Gastroesophageal sphincter (tissue), 4 donors: ENCODE data around the gene ZNF302. TPM values are rescaled to one million over a fixed set of nuclear protein-coding genes. Genes with fewer than 3 reads are reported as not detected.
"Not testable (repeated sequence)": the region's sequence is repeated elsewhere in the genome, so short reads cannot be mapped to it uniquely, and the experiment has no call there.

ENCODE experiments used
- ATAC-seq: fragments of 150-250 bp; one replicate; pipeline ENCODE4 v1.9.1; 2016; ENCODE audit warnings: mild to moderate bottlenecking, moderate library complexity
- H3K27ac ChIP-seq, 4 donors: fragments of 200-600 bp; sonication (generic) in 3 of 4; 1 replicate in 3 of 4; 2 replicates in 1 of 4; pipeline ENCODE4 v1.5.1; 2016 to 2019
- H3K27me3 ChIP-seq: fragments of 200-600 bp; sonication (generic); one replicate; pipeline ENCODE4 v1.5.1; 2019
- H3K36me3 ChIP-seq, 2 donors: fragments of 200-600 bp; sonication (generic); one replicate each; pipeline ENCODE4 v1.5.1; 2019; ENCODE audit warnings: control low read depth in 1 of 2
- H3K4me1 ChIP-seq, 3 donors: fragments of 200-600 bp; sonication (generic); 1 replicate in 2 of 3; 2 replicates in 1 of 3; pipeline ENCODE4 v1.5.1; 2016 to 2019; ENCODE audit warnings: control low read depth in 2 of 3
- H3K4me3 ChIP-seq, 2 donors: fragments of 200-600 bp; sonication (generic); one replicate each; pipeline ENCODE4 v1.5.1; 2019; ENCODE audit warnings: mild to moderate bottlenecking in 1 of 2, moderate library complexity in 1 of 2
- H3K9me3 ChIP-seq, 3 donors: fragments of 200-600 bp; sonication (generic); one replicate each; pipeline ENCODE4 v1.5.1; 2017 to 2019; ENCODE audit warnings: control low read depth in 2 of 3
- CTCF ChIP-seq, 4 experiments: fragments of 200-600 bp in 2 of 4; fragments of 450-650 bp in 2 of 4; sonication (generic) in 1 of 4; IDR thresholded peaks; one replicate each; pipeline ENCODE4 v1.5.1; 2017 to 2019; ENCODE audit warnings: antibody characterized with exemption in 4 of 4, mild to moderate bottlenecking in 2 of 4, moderate library complexity in 2 of 4
- EP300 ChIP-seq: sonication (generic); formaldehyde crosslinking; IDR thresholded peaks from one replicate; pipeline ENCODE4 v1.6.1; 2017; ENCODE audit warnings: antibody characterized with exemption, mild to moderate bottlenecking
- POLR2A ChIP-seq, 2 donors: fragments of 450-650 bp; IDR thresholded peaks; one replicate each; pipeline ENCODE4 v1.6.1; 2017; ENCODE audit warnings: antibody characterized with exemption in 2 of 2, mild to moderate bottlenecking in 2 of 2, moderate library complexity in 1 of 2
- POLR2AphosphoS5 ChIP-seq: sonication (generic); formaldehyde crosslinking; IDR thresholded peaks from one replicate; pipeline ENCODE4 v1.6.1; 2017; ENCODE audit warnings: antibody characterized with exemption
- WGBS, 2 donors: methylation state at CpG; one replicate each; pipeline ENCODE4 v1.1.5; 2018; ENCODE audit warnings: low coverage in 1 of 2; 5-methylcytosine and 5-hydroxymethylcytosine counted together
- total RNA-seq, 4 donors: library from RNA; depleted of rRNA; stranded (reverse); fragments of >200 nt; gene quantifications; one replicate each; pipeline ENCODE4 v1.1.0, GENCODE V29; 2016

The ZNF302 gene
- total RNA-seq, 4 donors from 2014 or later: 18.6 to 44.8 (median 28.8) TPM

GRCh38 chr19:34655651-34656050, 21.8 kb upstream of the ZNF302 start:
- 67 to 68% methylated on average over 1 to 2 of the region's 2 CpGs for WGBS, 2 donors
- Histone ChIP-seq H3K27ac (no peak overlapping the region), H3K9me3 (peaks cover 0 to 10% (median 0%) of the 10 kb centered on the region in 3 donors), H3K4me3 (no peak overlapping the region), H3K4me1 (no peaks in the 10 kb centered on the region), H3K36me3 (no peaks in the 10 kb centered on the region), H3K27me3 (no peaks in the 10 kb centered on the region)
- TF ChIP-seq CTCF (IDR thresholded peaks at IDR 0.05) (no peak), POLR2AphosphoS5 (no peak), EP300 (no peak), POLR2A (IDR thresholded peaks at IDR 0.05) (no peak)
- no peak for ATAC-seq

DNA sequence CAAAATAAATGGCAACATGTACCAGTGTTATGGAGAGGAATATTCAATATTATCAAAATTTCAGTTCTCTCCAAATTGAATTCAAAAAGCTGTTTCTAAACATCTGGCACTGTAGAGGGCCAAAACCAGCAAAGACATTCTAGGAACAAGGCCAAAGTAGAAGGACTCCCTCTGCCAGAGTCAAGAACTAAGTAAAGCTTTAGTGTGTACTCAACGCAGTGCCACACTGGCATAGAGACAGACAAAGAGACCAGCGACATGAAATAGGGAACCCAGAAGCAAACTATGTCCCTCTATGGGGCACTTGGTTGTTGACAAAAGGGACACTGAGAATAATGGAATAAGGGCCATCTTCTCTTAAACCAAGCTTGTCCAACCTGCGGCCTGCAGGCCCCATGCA, 16.1 kb upstream of the ZNF302 start:
- Histone ChIP-seq H3K36me3 (no peaks in the 10 kb centered on the region), H3K27me3 (no peaks in the 10 kb centered on the region), H3K27ac (no peak overlapping the region), H3K4me1 (no peaks in the 10 kb centered on the region), H3K9me3 (no peaks in the 10 kb centered on the region), H3K4me3 (no peak overlapping the region)
- TF ChIP-seq POLR2AphosphoS5 (no peak), POLR2A (IDR thresholded peaks at IDR 0.05) (no peak), EP300 (no peak), CTCF (IDR thresholded peaks at IDR 0.05) (no peak)
- 76 to 77% methylated on average over 2 to 3 of the region's 3 CpGs for WGBS, 2 donors
- no peak for ATAC-seq

- Histone ChIP-seq H3K27me3 (no peaks in the 10 kb centered on the region), H3K4me1 (peaks cover 0 to 5% (median 0%) of the 10 kb centered on the region in 3 donors), H3K36me3 (no peaks in the 10 kb centered on the region), H3K4me3 (no peak overlapping the region), H3K9me3 (no peaks in the 10 kb centered on the region), H3K27ac (no peak overlapping the region)
- TF ChIP-seq POLR2AphosphoS5: no peak
- TF ChIP-seq CTCF (IDR thresholded peaks at IDR 0.05): no peak
- TF ChIP-seq POLR2A (IDR thresholded peaks at IDR 0.05): no peak
- no peak for TF ChIP-seq EP300
- WGBS, 2 donors: 20 to 37% methylated on average over 5 of the region's 5 CpGs
- no peak for ATAC-seq
These were observed 14.6 kb upstream of the ZNF302 start for GRCh38 chr19:34662919-34663318.

GRCh38 chr19:34664168-34664567, 13.3 kb upstream of the ZNF302 start:
- Histone ChIP-seq H3K27me3 (no peaks in the 10 kb centered on the region), H3K4me3 (no peak overlapping the region), H3K9me3 (no peaks in the 10 kb centered on the region), H3K27ac (no peak overlapping the region), H3K36me3 (no peaks in the 10 kb centered on the region), H3K4me1 (peaks cover 0 to 5% (median 0%) of the 10 kb centered on the region in 3 donors)
- WGBS, 2 donors: no CpG with 5 or more reads among the region's 3 CpGs
- no peak for TF ChIP-seq POLR2A (IDR thresholded peaks at IDR 0.05)
- TF ChIP-seq EP300: no peak
- no peak for TF ChIP-seq POLR2AphosphoS5
- no peak for TF ChIP-seq CTCF (IDR thresholded peaks at IDR 0.05)
- no peak for ATAC-seq

DNA sequence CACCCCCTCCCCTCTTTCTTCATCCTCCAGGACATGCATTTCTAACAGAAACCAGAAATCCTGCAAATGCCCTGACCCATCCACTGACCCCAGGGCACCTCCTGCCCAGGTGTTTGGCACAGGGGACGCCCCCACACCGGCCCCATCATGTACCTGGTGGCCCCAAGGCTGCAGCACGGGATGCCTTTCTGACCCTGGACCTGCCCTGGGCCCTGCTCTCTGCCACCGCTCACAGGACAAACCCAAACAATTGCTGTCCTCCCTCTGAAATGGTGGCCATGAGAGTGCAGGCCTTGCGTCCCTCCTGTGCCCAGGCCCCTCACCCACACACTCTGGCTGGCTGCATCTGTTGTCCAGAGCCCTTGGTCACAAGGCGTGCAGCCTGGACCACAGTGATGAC, 12.6 kb upstream of the ZNF302 start:
- peaks cover 0 to 5% (median 0%) of the 10 kb centered on the region in 3 donors for H3K4me1 ChIP-seq
- 80% methylated on average over 1 of the region's 6 CpGs; no CpG with 5 or more reads in 1 of the 2 donors for WGBS, 2 donors
- TF ChIP-seq POLR2AphosphoS5: no peak
- no peak for TF ChIP-seq POLR2A (IDR thresholded peaks at IDR 0.05)
- no peak for TF ChIP-seq EP300
- TF ChIP-seq CTCF (IDR thresholded peaks at IDR 0.05): no peak
- no peak overlapping the region for H3K27ac ChIP-seq
- H3K4me3 ChIP-seq: no peak overlapping the region
- H3K36me3 ChIP-seq: no peaks in the 10 kb centered on the region
- no peaks in the 10 kb centered on the region for H3K27me3 ChIP-seq
- no peak for ATAC-seq
- no peaks in the 10 kb centered on the region for H3K9me3 ChIP-seq

DNA sequence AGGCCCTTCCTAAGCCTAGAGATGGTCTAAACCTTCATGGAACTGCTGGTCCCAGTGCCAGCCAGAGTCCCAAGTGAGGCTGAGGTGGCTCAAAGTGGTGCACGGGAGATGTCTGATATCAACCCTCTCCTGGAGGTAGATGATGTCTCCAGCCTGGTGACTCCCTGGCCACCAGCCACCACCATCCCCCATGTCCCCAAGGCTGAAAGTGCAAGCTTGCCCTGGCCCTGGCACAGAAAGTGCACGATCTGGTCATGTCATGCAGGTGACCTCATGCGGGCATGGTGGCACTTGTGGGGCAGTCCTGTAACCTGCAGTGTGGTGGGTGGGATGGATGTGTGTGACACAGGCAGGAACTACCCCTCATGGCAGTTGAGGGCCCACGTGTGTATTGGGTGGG, 12.2 kb upstream of the ZNF302 start:
- not testable (repeated sequence) for H3K4me3 ChIP-seq, H3K9me3 ChIP-seq, H3K36me3 ChIP-seq, H3K27ac ChIP-seq, H3K27me3 ChIP-seq, ATAC-seq, H3K4me1 ChIP-seq
- WGBS, 2 donors: 57 to 83% methylated on average over 1 to 2 of the region's 4 CpGs
